Epithelial cell of proximal tubule (primary cell): ENCODE data around the gene SHANK1. TPM values are rescaled to one million over a fixed set of nuclear protein-coding genes. Genes with fewer than 3 reads are reported as not detected.

Experiments
- DNase-seq: peaks from one replicate; pipeline ENCODE4 v3.0.0-alpha.2; 2011; ENCODE audit warnings: low read depth
- H3K4me3 ChIP-seq: 2 replicates; pipeline ENCODE4 v1.5.1; 2011; ENCODE audit warnings: low read depth, mild to moderate bottlenecking, low read length
- total RNA-seq: library from RNA; depleted of rRNA; stranded (reverse); fragments of >200 nt; gene quantifications from 2 replicates; pipeline ENCODE4 v1.2.3, GENCODE V29; 2015
- TF ChIP-seq, protein P1 (sequence below): conservative IDR thresholded peaks from 2 replicates; pipeline ENCODE4 v1.5.1; 2012; ENCODE audit warnings: low read depth, mild to moderate bottlenecking, low read length

Gene SHANK1
- total RNA-seq, 1 donor from 2014 or later: 0.29 TPM

GRCh38 chr19:50720921-50721381 lies 1.3 kb upstream of the SHANK1 start:
- no peak for DNase-seq
- TF ChIP-seq, protein P1, sequence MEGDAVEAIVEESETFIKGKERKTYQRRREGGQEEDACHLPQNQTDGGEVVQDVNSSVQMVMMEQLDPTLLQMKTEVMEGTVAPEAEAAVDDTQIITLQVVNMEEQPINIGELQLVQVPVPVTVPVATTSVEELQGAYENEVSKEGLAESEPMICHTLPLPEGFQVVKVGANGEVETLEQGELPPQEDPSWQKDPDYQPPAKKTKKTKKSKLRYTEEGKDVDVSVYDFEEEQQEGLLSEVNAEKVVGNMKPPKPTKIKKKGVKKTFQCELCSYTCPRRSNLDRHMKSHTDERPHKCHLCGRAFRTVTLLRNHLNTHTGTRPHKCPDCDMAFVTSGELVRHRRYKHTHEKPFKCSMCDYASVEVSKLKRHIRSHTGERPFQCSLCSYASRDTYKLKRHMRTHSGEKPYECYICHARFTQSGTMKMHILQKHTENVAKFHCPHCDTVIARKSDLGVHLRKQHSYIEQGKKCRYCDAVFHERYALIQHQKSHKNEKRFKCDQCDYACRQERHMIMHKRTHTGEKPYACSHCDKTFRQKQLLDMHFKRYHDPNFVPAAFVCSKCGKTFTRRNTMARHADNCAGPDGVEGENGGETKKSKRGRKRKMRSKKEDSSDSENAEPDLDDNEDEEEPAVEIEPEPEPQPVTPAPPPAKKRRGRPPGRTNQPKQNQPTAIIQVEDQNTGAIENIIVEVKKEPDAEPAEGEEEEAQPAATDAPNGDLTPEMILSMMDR: peak; percentile 16

DNA sequence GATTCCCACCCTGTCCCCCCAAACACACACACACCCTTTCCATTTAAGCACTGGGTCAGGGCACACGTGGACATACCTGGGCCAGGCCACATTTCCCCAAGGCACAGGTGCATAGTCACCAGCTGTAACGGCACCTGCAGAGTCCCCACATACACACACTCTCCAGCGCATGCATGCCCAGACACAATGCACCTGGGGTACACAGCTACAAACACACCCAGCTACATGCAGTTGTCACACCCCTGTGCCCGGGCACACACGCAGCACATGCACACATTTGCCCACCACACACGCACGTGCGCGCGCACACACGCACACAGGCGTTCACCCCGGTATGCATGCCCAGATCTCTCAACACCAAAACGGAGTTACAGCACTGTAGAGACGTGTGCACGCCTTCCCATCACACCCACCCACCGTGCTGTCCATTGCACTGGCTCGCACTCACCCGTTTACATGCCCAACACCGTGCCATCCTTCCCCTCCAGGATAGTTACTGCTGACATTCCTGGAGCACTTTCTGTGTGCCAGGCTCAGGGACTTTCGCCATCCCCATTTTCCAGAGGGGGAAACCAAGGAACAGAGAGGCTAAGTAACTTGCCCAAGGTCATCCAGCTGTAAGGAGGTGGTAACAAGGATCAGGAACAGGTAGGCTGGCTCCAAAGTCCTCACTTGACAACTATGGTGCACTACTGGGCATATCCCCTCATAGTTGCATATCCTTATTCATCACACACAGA lies 749 bp upstream of the SHANK1 start:
- H3K4me3 ChIP-seq: no peak overlapping the region
- TF ChIP-seq, protein P1: no peak
- no peak for DNase-seq

More at GRCh38 chr19:50720921-50721381, 1.3 kb upstream of the SHANK1 start:
- no peak overlapping the region for H3K4me3 ChIP-seq

DNA sequence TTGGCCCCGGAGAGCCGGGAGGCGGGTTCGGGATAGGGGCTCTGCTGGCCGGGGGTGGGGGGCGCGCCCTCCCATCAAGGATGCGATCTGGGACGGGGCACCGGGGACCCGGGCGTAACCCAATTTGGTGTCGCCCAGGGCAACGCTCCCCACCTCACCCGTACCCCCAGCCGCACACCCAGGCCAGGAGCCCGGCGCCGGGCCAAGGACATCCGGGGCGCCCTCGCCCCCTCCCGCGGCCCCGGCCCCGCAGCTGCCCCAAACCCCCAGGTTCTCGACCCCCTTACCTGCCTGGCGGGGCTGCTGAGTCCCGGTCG lies 525 bp downstream of the SHANK1 start:
- no peak for DNase-seq
- H3K4me3 ChIP-seq: peak overlapping the region; percentile 44
- TF ChIP-seq, protein P1: no peak

DNA sequence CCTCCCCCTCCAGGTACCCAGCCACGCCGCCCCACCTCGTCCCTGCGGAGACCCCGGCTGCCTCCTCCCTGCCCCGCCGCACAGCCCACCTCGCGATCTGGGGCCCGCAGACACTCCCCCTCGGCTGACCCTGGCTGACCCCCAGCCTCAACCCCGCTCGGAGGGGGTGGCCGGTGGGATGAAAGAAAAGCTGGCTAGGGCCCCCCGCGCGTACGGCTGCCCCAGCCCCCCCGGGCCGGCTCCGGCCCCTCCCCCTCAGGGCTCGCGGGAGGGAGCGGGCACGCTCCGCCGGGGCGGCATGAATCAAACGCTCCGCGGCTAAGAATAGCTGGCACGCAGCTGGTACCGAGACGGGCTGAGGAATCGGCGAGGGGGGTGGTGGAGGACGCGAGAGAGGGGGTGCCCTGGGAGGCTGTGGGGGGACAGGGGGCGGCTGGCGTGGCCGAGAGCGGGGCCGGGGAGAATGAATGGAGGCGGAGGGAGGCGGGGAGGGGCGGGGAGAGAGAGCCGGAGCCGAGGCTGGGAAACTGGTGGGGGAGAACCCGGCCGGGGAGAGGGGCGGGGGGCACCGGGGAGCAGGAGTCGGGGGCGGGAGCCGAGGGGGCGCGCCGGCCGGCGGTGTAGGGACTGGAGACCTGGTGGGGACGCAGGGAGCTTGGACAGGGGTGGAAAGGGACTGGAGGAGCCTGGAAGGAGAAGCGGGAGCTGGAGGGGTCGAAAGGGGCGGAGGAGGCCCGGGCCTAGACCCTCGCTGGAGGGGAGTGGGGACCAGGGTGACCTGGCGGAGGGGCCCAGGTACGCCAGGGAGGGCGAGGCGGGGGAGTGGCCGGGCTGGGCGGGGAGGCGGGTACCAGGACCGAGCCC lies 1.1 kb downstream of the SHANK1 start:
- TF ChIP-seq, protein P1: no peak
- H3K4me3 ChIP-seq: peak overlapping the region; percentile 44
- DNase-seq: no peak

GRCh38 chr19:50717891-50718254 lies 1.7 kb downstream of the SHANK1 start:
- DNase-seq: no peak
- H3K4me3 ChIP-seq: no peak overlapping the region
- TF ChIP-seq, protein P1: no peak

GRCh38 chr19:50717026-50717723 lies 2.4 kb downstream of the SHANK1 start:
- TF ChIP-seq, protein P1: no peak
- H3K4me3 ChIP-seq: no peak overlapping the region
- DNase-seq: no peak
